Measurements from ENCODE around the gene CUL9. TPM values are rescaled to one million over a fixed set of nuclear protein-coding genes. Genes with fewer than 3 reads are reported as not detected.
A peak's percentile ranks its signal among the peaks of the same experiment; 100 is the strongest.

The CUL9 gene
- total and polyA plus RNA-seq, 5 donors from 2014 or later, result 22.5 to 81.2 (median 24.7) TPM

- H3K4me1 Mint-ChIP-seq, result peaks cover 4 to 31% (median 12%) of the 10 kb centered on the region in 4 donors
- ATAC-seq (ENCODE audit: low read depth in 2 of 2), result peak; percentile 98
- peak; percentile 72 to 86 (median 81) for DNase-seq
- peak overlapping the region; percentile 77 to 92 (median 90) for H3K27ac Mint-ChIP-seq
- no peaks in the 10 kb centered on the region for H3K9me3 ChIP-seq (ENCODE audit: control insufficient read depth in 2 of 2, low read length in 2 of 2)
- H3K9me3 Mint-ChIP-seq, result no peaks in the 10 kb centered on the region
- peaks cover 17% of the 10 kb centered on the region for H3K27me3 ChIP-seq (ENCODE audit: control insufficient read depth, insufficient read depth, low read length)
- peak overlapping the region in 2 of 4 donors; percentile 91 to 94 for H3K4me3 Mint-ChIP-seq
- H3K27ac ChIP-seq (ENCODE audit: insufficient read depth, low read length, poor library complexity, severe bottlenecking), result peak overlapping the region; percentile 71
- H3K27me3 Mint-ChIP-seq, result peaks cover 8% of the 10 kb centered on the region
- peak overlapping the region; percentile 74 for H3K4me3 ChIP-seq (ENCODE audit: low read depth, low read length)
- H3K36me3 ChIP-seq (ENCODE audit: control insufficient read depth, insufficient read depth, low read length), result no peaks in the 10 kb centered on the region
- no peaks in the 10 kb centered on the region for H3K36me3 Mint-ChIP-seq
- H3K4me1 ChIP-seq (ENCODE audit: control insufficient read depth, insufficient read depth, low read length, poor library complexity, severe bottlenecking), result peaks cover 16% of the 10 kb centered on the region
Observed at GRCh38 chr6:43247114-43247999, 65.4 kb downstream of the CUL9 start.

DNA sequence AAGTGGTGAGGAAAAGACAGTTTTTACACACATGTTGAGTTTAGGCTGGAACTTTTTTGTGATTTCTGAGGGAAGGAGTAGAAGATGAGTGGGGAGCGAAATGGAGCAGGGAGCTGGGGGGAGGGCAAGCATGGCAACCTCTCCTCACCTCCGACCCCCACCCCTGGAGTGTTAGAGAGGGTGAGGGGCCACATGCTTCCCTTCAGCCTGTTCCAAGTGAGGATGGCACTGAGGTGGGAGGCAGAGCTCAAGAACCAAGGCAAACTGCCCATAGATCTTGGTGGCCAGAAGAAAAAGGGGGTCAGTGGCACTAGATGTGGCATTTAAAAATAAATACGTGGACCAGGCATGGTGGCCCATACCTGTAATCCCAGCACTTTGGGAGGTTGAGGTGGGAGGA is 66.1 kb downstream of the CUL9 start:
- ATAC-seq (ENCODE audit: low read depth in 2 of 2), result no peak
- no peaks in the 10 kb centered on the region for H3K9me3 Mint-ChIP-seq
- H3K36me3 Mint-ChIP-seq, result no peaks in the 10 kb centered on the region

DNA sequence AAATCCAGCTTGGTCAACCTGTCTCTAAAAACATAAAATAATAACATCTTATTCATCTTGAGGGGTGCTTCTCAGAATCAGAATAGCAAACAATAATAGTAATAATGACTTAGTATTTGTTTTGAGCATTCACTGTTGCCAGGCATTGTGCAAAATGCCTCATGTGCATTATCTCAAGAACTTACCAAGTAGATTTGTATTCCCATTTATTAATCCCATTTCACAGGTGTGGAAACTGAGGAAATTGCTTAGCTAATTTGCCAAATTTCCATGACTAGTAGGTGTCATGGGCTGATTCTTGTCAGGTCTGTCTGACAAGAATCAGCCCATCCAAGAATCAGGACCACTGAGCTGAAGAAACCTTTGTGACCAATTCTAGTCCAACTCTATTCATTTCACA is 66.8 kb downstream of the CUL9 start:
- no peak overlapping the region for H3K27ac Mint-ChIP-seq
- H3K4me3 Mint-ChIP-seq, result peak overlapping the region in 1 of 4 donors; percentile 26
- peaks cover 10% of the 10 kb centered on the region for H3K27me3 ChIP-seq (ENCODE audit: control insufficient read depth, insufficient read depth, low read length)

More for the DNA sequence above, 66.1 kb downstream of the CUL9 start:
- Histone ChIP-seq H3K36me3 (ENCODE audit: control insufficient read depth, insufficient read depth, low read length) (no peaks in the 10 kb centered on the region), H3K9me3 (ENCODE audit: control insufficient read depth in 2 of 2, low read length in 2 of 2) (no peaks in the 10 kb centered on the region), H3K27me3 (ENCODE audit: control insufficient read depth, insufficient read depth, low read length) (peaks cover 11% of the 10 kb centered on the region), H3K4me3 (ENCODE audit: low read depth, low read length) (no peak overlapping the region), H3K4me1 (ENCODE audit: control insufficient read depth, insufficient read depth, low read length, poor library complexity, severe bottlenecking) (peaks cover 16% of the 10 kb centered on the region), H3K27ac (ENCODE audit: insufficient read depth, low read length, poor library complexity, severe bottlenecking) (peak overlapping the region; percentile 71)
- Mint-ChIP-seq H3K4me3 (peak overlapping the region in 2 of 4 donors; percentile 91 to 94), H3K27ac (no peak overlapping the region), H3K4me1 (peaks cover 4 to 31% (median 12%) of the 10 kb centered on the region in 4 donors), H3K27me3 (peaks cover 8% of the 10 kb centered on the region)
- no peak for DNase-seq

DNA sequence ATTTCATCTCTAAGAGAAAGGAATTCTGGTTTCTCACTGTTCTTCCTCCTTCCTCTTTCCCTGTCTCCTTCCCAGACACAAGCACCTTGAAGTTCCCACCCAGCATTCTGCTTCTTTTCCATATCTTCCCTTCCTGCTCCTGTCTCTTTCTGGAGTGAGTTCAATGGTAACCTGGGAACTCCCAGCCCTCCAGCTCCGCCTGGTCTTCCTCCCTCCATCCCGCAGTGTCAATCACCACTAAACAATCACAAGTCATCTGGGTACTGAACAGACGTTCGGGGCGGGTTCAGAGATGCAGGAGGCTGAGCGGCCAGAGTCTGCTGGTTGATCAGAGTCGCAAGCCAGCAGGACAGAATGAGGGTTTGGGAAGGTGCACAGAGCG is 69.0 kb downstream of the CUL9 start:
- H3K9me3 Mint-ChIP-seq, result no peaks in the 10 kb centered on the region
- ATAC-seq (ENCODE audit: low read depth in 2 of 2) (no peak), DNase-seq (no peak)
- H3K27ac Mint-ChIP-seq, result peak overlapping the region in 2 of 3 donors; percentile 11 to 44
- Histone ChIP-seq H3K9me3 (ENCODE audit: control insufficient read depth in 2 of 2, low read length in 2 of 2) (no peaks in the 10 kb centered on the region), H3K27ac (ENCODE audit: insufficient read depth, low read length, poor library complexity, severe bottlenecking) (no peak overlapping the region), H3K36me3 (ENCODE audit: control insufficient read depth, insufficient read depth, low read length) (no peaks in the 10 kb centered on the region), H3K4me3 (ENCODE audit: low read depth, low read length) (no peak overlapping the region), H3K27me3 (ENCODE audit: control insufficient read depth, insufficient read depth, low read length) (no peaks in the 10 kb centered on the region), H3K4me1 (ENCODE audit: control insufficient read depth, insufficient read depth, low read length, poor library complexity, severe bottlenecking) (peaks cover 16% of the 10 kb centered on the region)
- H3K36me3 Mint-ChIP-seq, result no peaks in the 10 kb centered on the region
- peak overlapping the region in 1 of 4 donors; percentile 69 for H3K4me3 Mint-ChIP-seq
- H3K4me1 Mint-ChIP-seq, result peaks cover 4 to 33% (median 12%) of the 10 kb centered on the region in 4 donors
- peaks cover 8% of the 10 kb centered on the region for H3K27me3 Mint-ChIP-seq

More for the DNA sequence above, 66.8 kb downstream of the CUL9 start:
- Histone ChIP-seq H3K9me3 (ENCODE audit: control insufficient read depth in 2 of 2, low read length in 2 of 2) (no peaks in the 10 kb centered on the region), H3K4me1 (ENCODE audit: control insufficient read depth, insufficient read depth, low read length, poor library complexity, severe bottlenecking) (peaks cover 16% of the 10 kb centered on the region), H3K4me3 (ENCODE audit: low read depth, low read length) (no peak overlapping the region), H3K36me3 (ENCODE audit: control insufficient read depth, insufficient read depth, low read length) (no peaks in the 10 kb centered on the region), H3K27ac (ENCODE audit: insufficient read depth, low read length, poor library complexity, severe bottlenecking) (no peak overlapping the region)
- H3K27me3 Mint-ChIP-seq, result peaks cover 8% of the 10 kb centered on the region
- H3K36me3 Mint-ChIP-seq, result no peaks in the 10 kb centered on the region
- H3K4me1 Mint-ChIP-seq, result peaks cover 4 to 31% (median 12%) of the 10 kb centered on the region in 4 donors
- H3K9me3 Mint-ChIP-seq, result no peaks in the 10 kb centered on the region
- DNase-seq (no peak), ATAC-seq (ENCODE audit: low read depth in 2 of 2) (no peak)

DNA sequence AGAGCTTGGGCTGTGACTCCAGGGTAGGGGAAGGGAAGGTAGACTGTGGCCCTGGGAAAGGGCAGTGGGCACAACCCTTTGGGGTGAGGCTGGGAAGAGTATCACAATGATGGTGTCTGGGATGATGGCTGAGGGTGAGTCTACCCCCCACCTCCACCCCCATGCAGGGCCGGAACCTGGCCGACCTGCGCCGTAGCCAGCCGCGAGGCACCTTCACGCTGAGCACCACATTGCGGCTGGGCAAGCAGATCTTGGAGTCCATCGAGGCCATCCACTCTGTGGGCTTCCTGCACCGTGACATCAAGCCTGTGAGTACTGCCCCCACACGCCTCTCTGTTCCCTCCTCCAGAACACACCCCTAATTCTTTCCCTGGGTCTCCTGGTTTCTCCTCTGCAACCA is 71.4 kb downstream of the CUL9 start:
- DNase-seq (no peak), ATAC-seq (ENCODE audit: low read depth in 2 of 2) (no peak)
- Histone ChIP-seq H3K36me3 (ENCODE audit: control insufficient read depth, insufficient read depth, low read length) (no peaks in the 10 kb centered on the region), H3K27me3 (ENCODE audit: control insufficient read depth, insufficient read depth, low read length) (no peaks in the 10 kb centered on the region), H3K27ac (ENCODE audit: insufficient read depth, low read length, poor library complexity, severe bottlenecking) (no peak overlapping the region), H3K4me1 (ENCODE audit: control insufficient read depth, insufficient read depth, low read length, poor library complexity, severe bottlenecking) (no peaks in the 10 kb centered on the region), H3K4me3 (ENCODE audit: low read depth, low read length) (no peak overlapping the region), H3K9me3 (ENCODE audit: control insufficient read depth in 2 of 2, low read length in 2 of 2) (no peaks in the 10 kb centered on the region)
- Mint-ChIP-seq H3K4me3 (no peak overlapping the region), H3K9me3 (no peaks in the 10 kb centered on the region), H3K36me3 (no peaks in the 10 kb centered on the region), H3K27ac (peak overlapping the region in 1 of 3 donors; percentile 23), H3K27me3 (no peaks in the 10 kb centered on the region), H3K4me1 (peaks cover 2 to 19% (median 6%) of the 10 kb centered on the region in 4 donors)

- peaks cover 2 to 19% (median 6%) of the 10 kb centered on the region in 4 donors for H3K4me1 Mint-ChIP-seq
- no peaks in the 10 kb centered on the region for H3K9me3 ChIP-seq (ENCODE audit: control insufficient read depth in 2 of 2, low read length in 2 of 2)
- H3K27me3 ChIP-seq (ENCODE audit: control insufficient read depth, insufficient read depth, low read length), result no peaks in the 10 kb centered on the region
- no peak for DNase-seq
- H3K27ac ChIP-seq (ENCODE audit: insufficient read depth, low read length, poor library complexity, severe bottlenecking), result no peak overlapping the region
- no peaks in the 10 kb centered on the region for H3K4me1 ChIP-seq (ENCODE audit: control insufficient read depth, insufficient read depth, low read length, poor library complexity, severe bottlenecking)
- no peaks in the 10 kb centered on the region for H3K9me3 Mint-ChIP-seq
- H3K36me3 Mint-ChIP-seq, result no peaks in the 10 kb centered on the region
- no peaks in the 10 kb centered on the region for H3K27me3 Mint-ChIP-seq
- no peak overlapping the region for H3K4me3 ChIP-seq (ENCODE audit: low read depth, low read length)
- ATAC-seq (ENCODE audit: low read depth in 2 of 2), result no peak
- H3K36me3 ChIP-seq (ENCODE audit: control insufficient read depth, insufficient read depth, low read length), result no peaks in the 10 kb centered on the region
- H3K4me3 Mint-ChIP-seq, result peak overlapping the region in 1 of 4 donors; percentile 11
- peak overlapping the region in 1 of 3 donors; percentile 32 for H3K27ac Mint-ChIP-seq
Observed at GRCh38 chr6:43254138-43254817, 72.3 kb downstream of the CUL9 start.

DNA sequence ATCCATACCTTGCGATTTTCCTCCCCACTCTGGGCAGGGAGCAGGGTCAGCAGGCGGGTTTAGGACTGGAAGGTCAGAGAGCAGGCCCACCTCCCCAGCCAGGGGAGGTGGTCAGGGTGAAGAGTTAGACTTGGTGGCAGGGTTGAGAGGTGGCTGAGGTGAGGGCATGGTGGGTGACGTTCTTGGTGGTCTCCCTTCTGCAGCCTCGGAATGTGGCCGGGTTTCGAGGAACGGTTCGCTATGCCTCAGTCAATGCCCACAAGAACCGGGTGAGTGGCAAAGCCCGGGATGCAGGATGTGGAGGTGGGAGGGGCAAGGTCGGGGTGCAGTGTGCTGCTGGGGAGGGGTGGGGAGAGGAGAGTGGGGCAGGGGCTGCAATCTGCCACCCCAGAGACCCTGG is 72.8 kb downstream of the CUL9 start:
- no peaks in the 10 kb centered on the region for H3K9me3 Mint-ChIP-seq
- H3K27ac Mint-ChIP-seq, result no peak overlapping the region
- H3K9me3 ChIP-seq (ENCODE audit: control insufficient read depth in 2 of 2, low read length in 2 of 2), result no peaks in the 10 kb centered on the region
- no peak for DNase-seq
- H3K27me3 ChIP-seq (ENCODE audit: control insufficient read depth, insufficient read depth, low read length), result no peaks in the 10 kb centered on the region
- H3K4me3 Mint-ChIP-seq, result peak overlapping the region in 1 of 4 donors; percentile 38
- no peak for ATAC-seq (ENCODE audit: low read depth in 2 of 2)
- H3K36me3 ChIP-seq (ENCODE audit: control insufficient read depth, insufficient read depth, low read length), result no peaks in the 10 kb centered on the region
- no peaks in the 10 kb centered on the region for H3K36me3 Mint-ChIP-seq
- no peak overlapping the region for H3K27ac ChIP-seq (ENCODE audit: insufficient read depth, low read length, poor library complexity, severe bottlenecking)
- H3K27me3 Mint-ChIP-seq, result no peaks in the 10 kb centered on the region
- H3K4me1 ChIP-seq (ENCODE audit: control insufficient read depth, insufficient read depth, low read length, poor library complexity, severe bottlenecking), result no peaks in the 10 kb centered on the region
- H3K4me3 ChIP-seq (ENCODE audit: low read depth, low read length), result no peak overlapping the region
- H3K4me1 Mint-ChIP-seq, result peaks cover 2 to 19% (median 6%) of the 10 kb centered on the region in 4 donors
